ENCODE data around the gene OTP.

DNA sequence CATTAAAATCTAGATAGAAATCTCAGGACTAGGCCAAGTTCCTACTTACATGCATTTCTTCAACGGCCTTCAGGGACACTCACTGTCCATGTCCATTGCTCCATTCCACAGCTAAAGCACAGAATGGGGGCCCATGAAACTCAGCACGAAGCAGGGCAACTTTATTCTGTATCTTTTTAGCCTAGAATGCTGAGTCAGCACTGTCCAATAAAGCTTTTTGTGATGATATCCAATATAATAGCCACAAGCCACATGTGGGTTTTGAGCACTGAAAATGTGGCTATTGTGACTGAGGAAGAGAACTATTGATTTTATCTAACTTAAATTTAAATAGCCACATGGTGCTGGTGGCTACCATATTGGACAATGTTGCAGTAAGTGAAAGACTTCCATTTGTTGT lies 21.6 kb downstream of the OTP start:
- no peak for TF ChIP-seq POLR2A (IDR thresholded peaks at IDR 0.05; ENCODE audit: low read depth, low read length)
- TF ChIP-seq GABPA (IDR thresholded peaks at IDR 0.05; ENCODE audit: low read depth): no peak
- no peak for TF ChIP-seq POLR2AphosphoS5 (IDR thresholded peaks at IDR 0.05; ENCODE audit: low read length)
- no peak for TF ChIP-seq CHD4 (IDR thresholded peaks at IDR 0.05)
- no peak for TF ChIP-seq NR2C1 (IDR thresholded peaks at IDR 0.05)
- TF ChIP-seq FOXM1 (IDR thresholded peaks at IDR 0.05; ENCODE audit: low read depth, low read length): no peak
